ENCODE measurements around the gene CA5A.

Gene CA5A

DNA sequence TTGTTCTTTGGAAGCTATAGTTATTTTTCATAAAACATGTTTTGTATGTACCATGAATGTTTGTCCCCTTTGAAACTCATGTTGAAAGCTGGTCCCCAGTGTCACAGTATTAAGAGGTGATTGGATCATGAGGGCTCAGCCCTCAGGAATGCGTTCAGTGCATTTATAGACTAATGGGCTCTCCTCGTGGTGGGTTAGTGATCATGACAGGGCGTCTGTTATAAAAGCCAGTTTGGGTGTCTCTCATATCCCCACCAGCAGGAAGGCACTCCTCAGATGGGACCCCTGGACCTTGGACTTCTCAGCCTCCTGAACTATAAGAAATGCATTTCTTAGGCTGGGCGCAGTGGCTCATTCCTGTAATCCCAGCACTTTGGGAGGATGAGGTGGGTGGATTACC is 25.3 kb upstream of the CA5A start:
- DNase-seq: no peak

DNA sequence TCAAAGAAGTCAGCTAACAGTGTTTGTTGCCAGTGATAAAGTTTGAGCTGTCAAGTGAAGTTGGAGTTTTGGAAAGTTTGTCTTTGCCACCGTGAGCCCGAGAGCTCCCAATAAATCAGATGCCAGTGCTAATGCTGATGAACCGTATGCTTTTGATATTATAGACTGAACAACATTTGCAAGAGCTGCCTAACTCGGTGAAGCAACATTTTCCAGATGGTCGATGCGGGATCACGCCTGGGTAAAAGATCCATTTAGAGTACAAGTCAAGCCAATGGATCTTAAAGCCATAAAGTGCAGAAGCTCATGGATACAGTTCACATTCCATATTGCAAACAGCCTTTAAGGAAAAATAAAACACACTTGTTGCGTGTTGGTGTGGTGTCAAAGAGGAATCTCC is 24.5 kb upstream of the CA5A start:
- no peak for DNase-seq

GRCh38 chr16:87960296-87960695 is 24.0 kb upstream of the CA5A start:
- DNase-seq: no peak

GRCh38 chr16:87959391-87959990 is 23.2 kb upstream of the CA5A start:
- DNase-seq: no peak

GRCh38 chr16:87958632-87959031 is 22.3 kb upstream of the CA5A start:
- DNase-seq: no peak

DNA sequence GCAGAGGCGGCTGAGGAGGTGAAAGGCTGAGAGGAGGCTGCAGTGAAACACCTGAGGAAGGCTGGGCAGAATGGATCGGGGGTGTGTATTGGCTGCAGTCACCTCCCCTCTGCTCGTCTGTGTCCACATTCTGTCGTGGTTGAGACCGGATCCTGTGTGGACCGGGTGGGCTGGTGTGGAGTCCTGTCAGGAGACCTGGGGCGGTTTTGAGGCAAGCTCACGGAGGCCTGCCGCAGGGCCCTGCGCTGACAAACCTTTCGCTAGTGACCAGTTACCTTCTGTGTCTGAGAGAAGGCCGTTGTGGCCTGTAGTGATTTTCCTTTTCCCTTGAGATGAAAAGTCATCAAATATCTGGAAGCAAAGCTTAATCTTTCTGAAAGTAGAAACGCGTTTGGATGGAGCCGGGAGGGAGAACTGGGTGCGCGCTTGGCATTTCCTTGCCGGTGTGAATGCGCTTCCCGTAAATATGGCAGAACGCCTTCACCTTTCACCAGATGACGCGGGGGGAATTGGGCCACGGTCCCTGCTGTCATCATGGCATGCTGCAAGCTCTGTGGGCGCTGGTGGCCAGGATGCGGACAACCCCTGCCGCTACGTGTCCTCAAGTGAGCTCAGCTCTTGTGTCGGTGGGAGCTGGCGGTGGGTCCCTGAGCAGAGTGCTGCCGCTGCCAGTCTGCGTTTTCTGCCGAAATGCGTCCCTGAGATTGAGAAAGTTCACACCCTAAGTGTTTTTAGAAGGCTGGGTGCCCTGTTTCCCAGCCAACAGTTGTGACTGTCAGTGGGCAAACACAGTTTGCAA is 21.2 kb upstream of the CA5A start:
- DNase-seq: no peak

GRCh38 chr16:87956365-87957231 is 20.3 kb upstream of the CA5A start:
- peak; percentile 77 for DNase-seq

DNA sequence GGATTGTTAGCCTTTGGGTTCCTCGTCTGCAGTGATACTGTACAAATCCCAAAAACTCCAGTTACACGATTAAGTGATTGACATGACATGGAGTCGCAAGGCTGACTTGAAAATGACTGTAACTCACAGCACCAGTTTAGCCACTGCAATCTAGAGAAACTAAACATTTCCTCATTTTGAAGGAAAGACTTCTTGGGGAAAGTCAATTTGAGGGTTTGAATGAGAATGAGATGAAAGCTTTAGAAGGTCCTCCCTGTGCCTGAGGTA is 19.7 kb upstream of the CA5A start:
- no peak for DNase-seq

DNA sequence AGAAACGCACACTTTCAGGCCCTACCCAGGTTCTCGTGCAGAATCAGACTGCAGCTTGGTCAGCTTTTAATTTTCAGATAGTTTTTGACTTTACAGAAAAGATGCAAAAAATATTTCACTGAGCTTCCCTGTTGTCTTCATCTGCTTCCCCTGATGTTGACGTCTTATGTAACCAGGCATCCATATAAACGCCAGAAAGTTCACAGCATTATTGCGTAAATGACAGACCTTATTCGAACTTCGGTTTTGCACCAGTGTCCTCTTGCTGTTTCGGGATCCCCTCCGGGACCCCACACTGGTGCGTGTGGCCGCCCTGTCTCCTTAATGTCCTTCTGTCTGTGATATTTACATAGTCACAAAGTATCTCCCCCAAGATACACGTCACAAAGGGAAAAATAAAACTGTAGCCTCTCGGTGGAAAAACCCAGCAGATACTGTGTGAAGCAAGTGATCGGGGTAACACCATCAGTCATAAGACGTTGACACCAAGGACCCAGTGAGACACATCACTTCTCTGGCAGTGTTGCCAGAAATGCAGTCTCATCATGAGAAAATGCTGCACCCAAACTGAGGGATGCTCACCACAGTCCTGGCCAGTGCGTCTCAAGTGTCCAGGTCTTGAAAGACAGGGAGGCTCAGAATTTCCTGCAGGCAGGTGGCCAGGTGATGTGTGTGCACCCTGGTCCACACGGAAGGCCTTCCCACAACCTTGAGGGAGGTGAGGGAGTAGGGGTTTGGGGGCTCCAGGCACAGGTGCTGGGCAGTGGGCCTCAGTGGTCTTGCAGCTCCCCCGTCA is 19.2 kb upstream of the CA5A start:
- no peak for DNase-seq

DNA sequence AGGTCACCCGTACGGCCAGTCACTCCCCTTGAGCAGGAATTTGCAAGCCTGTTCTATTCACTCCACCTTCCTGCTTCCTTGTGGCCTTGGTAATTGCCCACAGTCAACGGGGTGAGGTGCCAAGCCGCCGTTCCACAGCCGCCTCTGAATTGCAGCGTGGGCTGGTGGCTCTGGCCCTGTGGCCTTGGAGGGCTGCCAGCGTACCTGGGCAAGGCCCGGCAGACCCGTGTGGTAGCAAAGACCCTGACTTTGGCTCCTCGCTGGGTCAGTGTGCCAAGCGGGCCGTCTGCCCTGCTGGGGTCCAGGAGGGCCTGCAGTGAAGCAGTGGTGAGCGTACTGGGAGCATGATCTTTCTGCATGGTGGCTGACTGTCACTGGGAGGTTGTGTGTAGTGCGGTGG is 18.5 kb upstream of the CA5A start:
- DNase-seq: no peak

- no peak for DNase-seq
Measured at GRCh38 chr16:87954361-87954760, 18.0 kb upstream of the CA5A start.

- no peak for DNase-seq
Measured at GRCh38 chr16:87953308-87954215, 17.2 kb upstream of the CA5A start.

DNA sequence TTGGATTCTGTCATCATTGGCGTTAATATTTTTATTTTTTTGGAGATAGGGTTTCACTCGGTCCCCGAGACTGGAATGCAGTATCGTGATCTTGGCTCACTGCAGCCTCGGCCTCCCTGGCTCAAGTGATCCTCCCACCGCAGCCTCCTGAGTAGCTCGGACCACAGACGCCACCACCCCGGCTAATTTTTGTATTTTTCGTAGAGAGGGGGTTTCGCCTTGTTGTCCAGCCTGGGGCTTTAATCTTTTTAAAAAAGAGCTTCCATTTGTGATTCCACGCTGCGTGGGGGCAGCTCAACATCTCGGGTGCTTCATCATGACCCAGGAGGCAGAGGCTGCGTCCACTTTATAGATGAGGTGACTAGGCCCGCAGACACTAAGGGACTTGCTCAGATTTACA is 16.4 kb upstream of the CA5A start:
- DNase-seq: no peak

GRCh38 chr16:87951552-87952538 is 15.5 kb upstream of the CA5A start:
- peak; percentile 47 for DNase-seq

- DNase-seq: peak; percentile 98
Measured at GRCh38 chr16:87950765-87951551, 14.6 kb upstream of the CA5A start, which contains the start of gene BANP. BANP (plus strand) TSS chr16:87951434; CDS start chr16:87975116, 23,682 bp downstream.

DNA sequence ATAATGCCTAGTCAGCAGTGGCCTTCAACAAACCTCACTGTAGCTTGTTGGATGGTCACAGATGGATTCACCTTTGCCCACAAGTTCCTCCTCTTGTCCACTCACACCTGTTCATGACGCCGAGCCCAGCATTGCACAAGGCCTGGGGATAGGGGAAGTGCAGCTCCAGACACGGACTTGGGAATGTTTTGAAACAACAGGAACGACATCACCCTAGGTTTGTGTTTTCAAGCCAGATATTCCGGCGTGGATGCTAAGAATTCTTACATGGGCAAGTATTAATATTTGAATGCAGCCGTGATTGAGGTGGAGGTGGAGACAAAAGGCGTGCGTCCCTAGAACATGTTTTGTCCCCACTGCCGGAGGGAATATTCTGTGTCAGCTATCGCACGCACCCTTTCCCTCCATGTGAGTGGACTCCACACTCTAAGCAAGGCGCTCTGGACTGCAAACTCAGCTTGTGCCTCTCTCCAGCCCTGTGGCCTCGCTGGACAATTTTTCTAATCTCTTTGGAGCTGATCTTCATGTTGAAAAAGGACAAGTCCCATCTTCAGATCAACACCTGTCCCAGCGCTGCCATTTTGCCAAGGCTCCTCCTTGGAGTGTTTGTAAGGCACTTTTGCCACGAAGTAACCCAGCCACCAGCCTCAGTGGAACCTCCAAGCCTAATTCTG is 12.9 kb upstream of the CA5A start:
- DNase-seq: no peak

- no peak for DNase-seq
Measured at GRCh38 chr16:87948735-87949070, 12.4 kb upstream of the CA5A start.

- DNase-seq: peak; percentile 90
Measured at GRCh38 chr16:87948119-87948545, 11.8 kb upstream of the CA5A start.

Data from OCI-M1 (cell line).